Measurements from ENCODE around the gene F10. TPM values are rescaled to one million over a fixed set of nuclear protein-coding genes. Genes with fewer than 3 reads are reported as not detected.

The F10 gene
- total and polyA plus RNA-seq, 2 donors (not counting 3 experiments of a cell fraction or from before 2014, with no cell fraction given), result 0.25 TPM; not detected in 1

DNA sequence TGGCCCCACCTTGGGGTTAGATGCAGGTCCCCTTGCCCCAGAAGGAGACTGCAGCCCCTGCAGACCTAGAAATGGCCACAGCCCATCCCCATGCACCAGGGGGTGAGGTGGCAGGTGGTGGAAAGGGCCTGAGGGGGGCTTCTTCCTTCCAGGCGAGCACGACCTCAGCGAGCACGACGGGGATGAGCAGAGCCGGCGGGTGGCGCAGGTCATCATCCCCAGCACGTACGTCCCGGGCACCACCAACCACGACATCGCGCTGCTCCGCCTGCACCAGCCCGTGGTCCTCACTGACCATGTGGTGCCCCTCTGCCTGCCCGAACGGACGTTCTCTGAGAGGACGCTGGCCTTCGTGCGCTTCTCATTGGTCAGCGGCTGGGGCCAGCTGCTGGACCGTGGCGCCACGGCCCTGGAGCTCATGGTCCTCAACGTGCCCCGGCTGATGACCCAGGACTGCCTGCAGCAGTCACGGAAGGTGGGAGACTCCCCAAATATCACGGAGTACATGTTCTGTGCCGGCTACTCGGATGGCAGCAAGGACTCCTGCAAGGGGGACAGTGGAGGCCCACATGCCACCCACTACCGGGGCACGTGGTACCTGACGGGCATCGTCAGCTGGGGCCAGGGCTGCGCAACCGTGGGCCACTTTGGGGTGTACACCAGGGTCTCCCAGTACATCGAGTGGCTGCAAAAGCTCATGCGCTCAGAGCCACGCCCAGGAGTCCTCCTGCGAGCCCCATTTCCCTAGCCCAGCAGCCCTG lies 4.2 kb upstream of the F10 start:
- Histone ChIP-seq H3K9me1 (replicated peaks; ENCODE audit: control insufficient read depth, extremely low read depth, insufficient read depth, low read length) (no peaks in the 10 kb centered on the region), H2AFZ (ENCODE audit: low read depth, low read length) (no peak overlapping the region), H3K27ac (ENCODE audit: insufficient read depth, low read depth, low read length) (no peak overlapping the region), H3K4me3 (replicated peaks in 1 of 3; ENCODE audit: insufficient read depth in 1 of 3, low read depth in 1 of 3, low read length in 3 of 3) (no peak overlapping the region), H3K27me3 (ENCODE audit: control insufficient read depth in 2 of 2, insufficient read depth in 2 of 2, low read length in 2 of 2) (no peaks in the 10 kb centered on the region), H3K36me3 (ENCODE audit: control insufficient read depth in 2 of 2, extremely low read depth in 1 of 2, insufficient read depth in 2 of 2, low read length in 2 of 2) (no peaks in the 10 kb centered on the region), H3K9ac (replicated peaks; ENCODE audit: extremely low read depth, insufficient read depth, low read length) (no peak overlapping the region), H3K4me1 (ENCODE audit: control insufficient read depth, extremely low read depth, insufficient read depth, low read length) (no peaks in the 10 kb centered on the region), H3K9me3 (replicated peaks; ENCODE audit: control insufficient read depth, insufficient read depth, low read length) (no peaks in the 10 kb centered on the region), H3K79me2 (ENCODE audit: control insufficient read depth, insufficient read depth, low read length) (no peaks in the 10 kb centered on the region), H4K20me1 (replicated peaks; ENCODE audit: control insufficient read depth, extremely low read depth, insufficient read depth, low read length) (no peaks in the 10 kb centered on the region), H3K4me2 (ENCODE audit: insufficient read depth, low read length) (no peak overlapping the region)
- TF ChIP-seq POLR2A (IDR thresholded peaks at IDR 0.05; ENCODE audit: low read depth, low read length) (no peak), JUN (IDR thresholded peaks at IDR 0.05; ENCODE audit: borderline replicate concordance, insufficient read depth, insufficient read length, low read depth) (no peak), FOS (IDR thresholded peaks at IDR 0.05; ENCODE audit: borderline replicate concordance, insufficient read depth, low read length) (no peak), MAX (IDR thresholded peaks at IDR 0.05; ENCODE audit: insufficient read depth, insufficient read length) (no peak), POLR2AphosphoS5 (IDR thresholded peaks at IDR 0.05; ENCODE audit: insufficient read depth, low read depth, low read length) (no peak), EZH2 (IDR thresholded peaks at IDR 0.05; ENCODE audit: borderline replicate concordance, low read depth, low read length, severe bottlenecking) (no peak), GATA2 (IDR thresholded peaks at IDR 0.05; ENCODE audit: insufficient read depth, insufficient read length, low read depth, low read length) (no peak), MYC (IDR thresholded peaks at IDR 0.05; ENCODE audit: low read depth, low read length) (no peak), CTCF (IDR thresholded peaks at IDR 0.05; ENCODE audit: extremely low read depth in 1 of 2, insufficient read depth in 1 of 2, low read depth in 1 of 2, low read length in 2 of 2) (no peak)
- POLR2A ChIA-PET, result no interaction called here
- dilution Hi-C loops (cut with MboI; ENCODE audit: extremely low pct_ligation_motif_present, low sequenced_read_pairs) (no loop called here), intact Hi-C loops (cut with micrococcal nuclease) (no loop called here)
- no TSS peak for BruUV-seq (replicated peaks)
- DNase-seq (ENCODE audit: low read depth, low spot score) (no peak), FAIRE-seq (no peak)
- CTCF ChIA-PET, result no interaction called here

Data from endothelial cell of umbilical vein (primary cell).